GM21423 (cell line): ENCODE results near the gene DNAJB4.

ENCODE experiments used
- ATAC-seq: cut with Tn5 transposase; IDR thresholded peaks from one replicate; pipeline ENCODE4 v1.9.1; 2021; ENCODE audit warnings: mild to moderate bottlenecking, moderate library complexity; ENCODE audit not compliant: unreplicated experiment

Gene DNAJB4

DNA sequence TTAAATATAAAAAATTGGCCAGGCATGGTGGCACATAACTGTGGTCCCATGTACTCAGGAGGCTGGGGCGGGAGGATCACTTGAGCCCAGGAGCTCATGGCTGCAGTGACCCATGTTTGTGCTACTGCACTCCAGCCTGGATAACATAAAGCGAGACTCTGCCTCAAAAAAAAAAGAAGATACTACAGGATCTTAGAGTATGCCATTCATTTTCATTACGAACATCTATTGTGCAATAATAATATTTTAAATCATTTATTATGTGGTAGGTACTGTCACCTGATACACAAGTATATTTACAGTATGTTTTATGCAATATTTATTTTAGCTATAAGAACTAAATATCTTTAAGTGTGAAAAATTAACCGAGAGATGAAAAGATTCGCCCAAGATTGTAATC is 31.7 kb downstream of the DNAJB4 start:
- ATAC-seq = no peak

- no peak for ATAC-seq
Measured at GRCh38 chr1:78038071-78038470, 33.3 kb downstream of the DNAJB4 start.

- ATAC-seq = no peak
Measured at GRCh38 chr1:78038491-78038939, 33.8 kb downstream of the DNAJB4 start.

DNA sequence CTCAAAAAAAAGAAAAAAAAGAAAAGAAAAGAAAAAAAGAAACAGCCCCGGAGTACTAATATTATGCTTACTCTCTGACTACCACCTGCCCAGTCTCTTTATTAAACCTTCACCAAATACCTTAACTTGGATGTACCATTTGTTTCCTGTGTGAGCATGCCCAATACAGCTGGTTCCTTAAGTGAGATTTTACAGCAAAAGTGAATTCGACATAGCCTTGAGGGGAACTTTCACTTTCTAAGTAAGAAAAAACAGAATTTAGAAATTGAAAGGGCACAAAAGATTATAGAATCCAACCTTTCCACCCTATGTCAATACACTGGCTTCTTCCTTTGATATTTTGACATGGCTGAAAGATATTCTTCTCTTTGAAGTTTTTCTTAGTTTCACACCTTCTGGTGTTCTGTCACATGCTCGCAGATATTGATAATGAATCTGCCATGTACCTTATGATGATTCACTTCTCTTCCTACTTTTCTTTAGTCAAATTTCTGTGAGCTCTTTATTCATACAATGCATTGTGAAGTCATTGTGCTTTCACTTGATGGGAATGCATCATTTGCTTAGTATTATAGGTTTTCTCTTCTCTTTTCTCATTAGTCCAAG is 35.8 kb downstream of the DNAJB4 start:
- no peak for ATAC-seq

DNA sequence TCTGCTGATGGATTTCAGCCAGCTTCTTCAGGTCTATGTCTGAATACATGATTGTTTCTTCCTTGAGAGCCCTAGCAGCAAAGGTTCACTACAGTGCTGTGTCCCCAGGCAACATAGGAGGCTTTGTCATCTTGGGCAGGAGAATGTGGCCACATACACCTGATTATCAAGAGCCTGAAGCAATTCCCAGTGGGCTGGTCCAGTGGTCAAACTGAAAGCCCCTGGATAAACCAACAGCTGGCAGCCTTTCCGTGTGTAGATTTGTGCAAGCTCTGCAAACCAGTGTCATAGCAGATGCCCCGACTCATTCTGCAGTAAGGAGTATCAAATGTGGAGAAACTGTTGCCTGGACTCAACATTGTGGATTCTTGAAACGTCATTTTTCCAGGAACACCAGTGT is 38.7 kb downstream of the DNAJB4 start:
- no peak for ATAC-seq

DNA sequence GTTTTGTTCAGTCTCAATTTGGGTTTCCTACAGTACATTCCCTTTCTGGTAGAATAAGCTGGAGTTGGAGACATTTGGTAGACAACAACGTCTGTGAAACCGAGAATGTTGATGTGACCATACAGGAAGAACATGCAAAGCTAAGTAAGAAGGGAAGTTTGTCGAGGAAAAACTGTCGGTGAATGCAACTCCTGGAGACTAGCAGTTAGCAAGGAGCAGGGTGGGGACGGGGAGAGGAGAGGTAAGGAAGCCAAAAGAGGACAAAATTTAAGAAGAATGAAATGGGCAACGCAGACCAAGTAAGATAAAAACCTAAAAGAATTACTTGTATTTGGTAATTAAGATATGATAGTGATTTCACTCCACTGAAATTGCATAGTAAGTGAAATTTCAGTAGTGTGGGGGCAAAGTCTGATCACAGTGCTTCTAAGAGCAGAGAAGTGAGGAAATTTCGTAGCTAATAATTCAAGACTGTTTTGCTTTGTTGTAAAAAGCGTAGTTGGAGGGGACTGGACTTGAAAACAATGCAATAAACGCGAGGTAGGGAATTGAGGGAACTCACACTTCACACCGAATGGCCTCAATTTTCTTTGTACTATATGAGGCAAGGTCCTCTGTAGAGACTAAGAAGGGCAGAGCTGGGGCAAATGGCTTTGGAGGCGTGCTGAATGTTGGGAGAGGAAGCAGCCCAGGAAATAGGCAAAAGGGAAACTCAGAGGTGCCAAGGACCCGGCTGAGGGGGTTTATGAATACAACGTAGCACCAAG is 40.2 kb downstream of the DNAJB4 start:
- ATAC-seq = no peak

GRCh38 chr1:78045563-78045925 is 40.8 kb downstream of the DNAJB4 start:
- no peak for ATAC-seq

- ATAC-seq = no peak
Measured at GRCh38 chr1:78045926-78046778, 41.4 kb downstream of the DNAJB4 start, which contains the start of gene GIPC2. TSS of gene GIPC2 (plus strand) at chr1:78045966. CDS start at chr1:78046095, 129 bp downstream.

DNA sequence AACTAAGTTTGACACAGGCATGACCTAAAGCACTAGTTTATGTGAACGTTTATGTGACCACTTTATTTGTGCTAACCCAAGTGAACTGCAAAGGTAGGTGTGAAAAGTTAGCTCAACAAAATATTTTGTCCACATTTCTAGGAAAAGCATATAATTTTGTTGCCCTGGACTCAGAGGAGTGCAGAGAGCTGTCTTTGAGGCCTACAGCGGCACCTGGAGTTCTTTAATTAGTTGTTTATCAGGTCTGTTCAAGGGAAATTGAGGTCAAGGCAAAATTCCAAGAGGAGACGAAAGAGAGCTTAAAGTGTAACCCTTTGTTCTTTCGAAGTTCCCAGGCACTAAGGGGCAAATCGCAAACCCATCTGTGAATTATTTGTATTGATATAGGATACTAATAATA is 42.4 kb downstream of the DNAJB4 start:
- no peak for ATAC-seq

DNA sequence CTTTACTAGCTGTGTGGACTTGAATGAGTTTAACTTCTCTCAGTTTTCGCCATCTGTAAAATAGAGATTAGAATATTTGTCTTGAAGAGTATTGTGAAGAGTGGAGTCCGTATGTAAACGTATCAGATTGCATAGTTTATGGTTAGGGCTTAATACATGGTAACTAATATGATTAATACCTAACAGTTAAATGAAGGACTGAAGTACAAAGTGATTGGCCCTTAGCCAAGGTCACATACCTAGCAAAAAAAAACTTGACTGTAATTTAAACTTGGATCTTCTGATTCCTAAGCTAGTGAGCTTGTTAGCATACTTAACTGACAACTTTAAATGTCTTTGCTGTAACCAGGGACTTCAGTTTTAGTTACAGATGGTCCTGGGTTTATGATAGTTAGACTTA is 42.9 kb downstream of the DNAJB4 start:
- no peak for ATAC-seq

DNA sequence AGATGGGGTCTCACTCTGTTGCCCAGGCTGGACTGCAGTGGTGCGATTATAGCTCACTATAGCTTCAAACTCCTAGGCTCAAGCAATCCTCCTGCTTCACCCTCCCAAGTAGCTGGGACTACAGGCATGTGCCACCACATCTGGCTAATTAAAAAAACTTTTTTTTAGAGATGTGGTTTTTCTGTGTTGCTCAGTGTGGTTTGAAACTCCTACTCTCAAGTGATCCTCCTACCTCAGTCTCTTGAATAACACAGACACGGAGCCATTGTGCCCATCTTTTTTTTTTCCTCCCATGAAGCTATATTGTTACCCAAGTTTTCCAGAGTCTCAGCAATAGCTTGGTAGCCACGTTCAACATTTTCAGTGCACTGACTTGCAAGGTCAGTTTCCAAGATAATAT is 43.7 kb downstream of the DNAJB4 start:
- no peak for ATAC-seq

DNA sequence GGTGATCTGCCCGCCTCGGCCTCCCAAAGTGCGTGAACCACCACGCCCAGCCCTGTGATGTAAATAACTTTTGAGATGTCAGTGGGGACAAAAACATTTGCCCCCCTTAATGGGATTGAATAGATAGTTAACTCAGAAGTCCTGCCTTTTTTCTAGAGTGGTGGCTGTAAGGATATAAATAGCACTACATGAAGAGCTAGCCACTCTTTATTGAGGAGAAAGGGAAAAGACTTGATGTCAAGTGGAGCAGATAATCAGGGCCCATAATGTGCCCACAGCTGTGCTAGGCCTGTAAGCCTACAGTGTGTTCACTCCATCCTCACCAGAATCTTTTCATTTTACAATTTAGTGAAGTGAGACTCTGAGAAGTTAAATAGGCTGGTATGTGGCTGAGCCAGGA is 44.7 kb downstream of the DNAJB4 start:
- no peak for ATAC-seq

DNA sequence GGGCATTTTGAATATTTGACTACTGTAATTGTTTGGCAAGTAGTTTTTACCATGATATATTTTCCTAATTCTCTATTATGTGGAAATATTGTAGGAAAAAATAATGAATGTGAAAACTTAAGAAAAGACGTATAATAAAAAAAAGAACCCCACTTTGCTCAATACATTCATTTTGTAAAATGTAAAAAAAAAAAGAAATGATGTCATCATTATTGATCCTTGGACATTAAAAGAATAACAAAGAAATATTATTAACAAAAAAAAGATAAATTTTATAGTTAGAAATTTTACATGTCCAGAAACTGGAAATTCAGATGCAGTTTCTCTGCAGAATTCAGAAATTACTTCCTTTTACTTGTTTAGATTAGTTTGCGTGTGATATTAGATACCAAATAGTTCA is 46.3 kb downstream of the DNAJB4 start:
- ATAC-seq = no peak

DNA sequence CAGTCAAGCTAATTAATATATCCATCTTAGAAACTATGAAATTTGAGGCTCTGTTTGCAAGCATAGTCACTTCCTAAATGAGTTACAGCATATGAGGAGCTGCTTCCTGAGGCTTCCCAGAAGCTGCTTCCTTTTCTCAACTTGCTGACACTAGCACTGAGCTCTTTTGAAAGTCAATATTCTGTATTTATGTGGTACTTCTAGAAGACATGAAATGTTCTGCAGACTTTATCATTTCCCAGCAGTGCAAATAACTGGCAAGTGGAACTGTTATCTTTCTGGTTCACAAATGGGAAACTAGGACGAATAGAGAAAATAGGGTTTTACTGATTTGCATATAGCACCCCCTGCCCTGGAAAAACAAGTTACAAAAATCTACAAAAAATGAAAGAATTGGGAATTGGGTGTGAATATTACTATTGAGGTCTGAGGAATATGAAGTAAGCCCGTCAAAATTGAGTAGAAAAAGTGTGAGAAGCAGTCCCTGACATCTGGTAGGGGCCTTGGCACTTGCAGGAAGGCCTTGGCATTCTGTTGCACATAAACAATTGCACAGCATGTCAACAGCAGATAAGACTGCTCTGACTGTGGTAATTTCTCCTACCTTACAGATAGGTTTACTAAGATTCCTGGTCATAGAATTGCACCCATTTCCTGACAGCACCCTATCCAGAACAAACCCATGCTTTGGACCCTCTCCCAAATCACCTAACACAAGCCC is 48.1 kb downstream of the DNAJB4 start:
- ATAC-seq = no peak

DNA sequence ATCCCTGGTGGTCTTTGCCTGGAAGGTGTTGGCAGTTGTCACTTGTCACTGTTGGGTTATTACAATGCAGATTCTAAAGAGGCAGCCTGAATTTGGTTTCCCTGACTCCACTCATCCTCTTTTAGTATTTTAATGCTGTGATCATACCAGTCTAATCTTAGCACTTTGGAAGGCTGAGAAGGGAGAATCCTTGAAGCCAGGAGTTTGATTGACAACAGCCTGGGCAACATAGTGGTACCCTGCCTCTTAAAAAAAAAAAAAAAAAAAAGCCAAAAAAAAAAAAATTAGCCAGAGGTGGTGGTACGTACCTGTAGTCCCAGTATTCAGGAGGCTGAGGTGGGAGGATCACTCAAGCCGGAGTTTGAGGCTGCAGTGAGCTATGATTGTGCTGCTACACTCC is 48.8 kb downstream of the DNAJB4 start:
- ATAC-seq = no peak

DNA sequence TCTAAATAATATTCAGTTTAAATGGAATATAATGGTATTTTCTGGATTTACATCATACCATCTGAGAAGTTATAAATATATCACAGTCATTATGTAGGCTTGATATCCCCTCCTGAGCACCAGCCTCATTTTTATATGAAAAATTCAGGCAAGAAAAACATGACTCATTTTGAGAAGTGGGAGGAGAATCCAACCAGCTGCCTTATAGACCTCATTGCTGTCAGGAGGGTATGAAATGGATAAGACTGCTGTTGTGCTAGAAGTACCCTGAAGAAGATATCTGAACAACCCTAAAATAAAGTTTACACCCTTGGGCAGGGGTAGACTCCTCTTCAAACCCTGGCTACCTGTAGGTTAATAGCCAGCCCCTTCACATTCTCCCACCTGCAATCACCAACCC is 49.8 kb downstream of the DNAJB4 start:
- ATAC-seq = no peak

DNA sequence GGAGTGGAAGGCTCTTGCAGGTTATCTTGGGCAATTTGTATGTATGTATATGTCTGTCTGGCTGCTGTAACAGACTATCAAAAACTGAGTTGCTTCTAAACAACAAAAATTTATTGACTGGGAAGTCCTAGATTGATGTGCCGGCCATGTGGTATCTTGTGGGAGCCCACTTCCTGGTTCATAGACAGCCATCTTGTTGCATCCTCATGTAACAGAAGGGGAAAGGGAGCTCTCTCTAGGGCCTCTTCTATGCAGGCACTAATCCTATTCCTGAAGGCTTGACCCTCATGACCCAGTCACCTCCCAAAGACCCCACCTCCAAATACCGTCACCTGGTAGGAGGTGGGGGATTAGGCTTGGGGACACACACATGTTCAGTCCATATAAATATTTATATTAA is 50.2 kb downstream of the DNAJB4 start:
- no peak for ATAC-seq

GRCh38 chr1:78055565-78056132 is 50.9 kb downstream of the DNAJB4 start:
- no peak for ATAC-seq

DNA sequence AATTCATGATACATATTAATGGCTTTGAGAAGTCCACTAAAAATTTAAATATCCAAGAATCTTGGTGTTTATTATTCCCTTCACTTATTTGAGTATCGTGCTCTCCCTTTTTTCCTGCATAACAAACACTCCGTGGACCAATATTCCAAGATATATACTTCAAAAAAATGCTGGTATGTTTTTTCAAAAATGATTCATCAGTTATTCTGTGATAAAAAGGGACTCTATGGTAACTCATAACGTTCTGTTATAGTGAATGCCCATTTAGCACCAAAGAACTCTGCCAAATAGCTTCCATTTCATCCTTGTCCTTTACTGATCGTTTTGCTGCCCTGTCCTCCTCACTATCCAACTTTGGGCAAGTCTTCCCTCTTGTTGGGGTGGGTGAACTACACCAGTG is 53.9 kb downstream of the DNAJB4 start:
- no peak for ATAC-seq

DNA sequence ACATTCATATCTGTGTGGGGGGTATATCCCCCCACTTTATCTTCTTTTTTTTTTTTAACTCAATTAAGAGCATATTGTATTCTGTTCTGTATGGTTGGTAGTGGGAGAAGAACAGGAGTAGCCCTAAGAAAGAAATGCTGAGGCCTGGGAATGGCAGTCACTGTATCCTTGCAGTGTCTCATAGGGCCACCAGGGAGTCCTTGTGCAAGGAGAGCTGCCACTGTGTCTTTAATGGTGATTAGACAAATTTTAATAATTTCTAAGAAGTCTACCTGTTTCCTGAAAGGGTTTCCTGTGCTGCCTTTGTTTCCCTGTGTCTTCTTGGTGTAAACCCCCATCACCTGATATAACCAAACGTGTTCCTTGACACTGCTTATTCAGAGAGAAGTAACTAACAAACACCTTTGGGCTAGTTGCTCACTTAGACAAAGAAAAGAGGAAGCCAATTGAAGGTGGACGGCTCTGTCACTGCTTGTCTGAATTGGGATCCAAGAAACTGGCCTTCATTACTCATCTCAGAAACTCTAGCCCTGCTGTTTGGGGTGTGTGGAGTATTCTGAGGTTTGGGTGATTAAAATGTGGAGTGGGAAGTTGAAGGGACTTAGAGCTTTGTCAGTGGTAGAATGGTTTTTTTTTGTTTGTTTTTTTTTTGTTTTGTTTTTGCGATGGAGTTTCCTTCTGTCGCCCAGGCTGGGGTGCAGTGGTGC is 56.3 kb downstream of the DNAJB4 start:
- no peak for ATAC-seq
